Testis (tissue), 2 donors: ENCODE measurements around the gene ITGAD.

Source experiments
- POLR2A ChIP-seq: fragments of 450-650 bp; IDR thresholded peaks from one replicate; pipeline ENCODE4 v1.6.1; 2017; ENCODE audit warnings: antibody characterized with exemption, mild to moderate bottlenecking, moderate library complexity
- TF ChIP-seq, protein P1 (sequence below), 3 experiments: fragments of 450-650 bp in 2 of 3; fragments of 200-600 bp in 1 of 3; sonication (generic) in 1 of 3; IDR thresholded peaks; one replicate each; pipeline ENCODE4 v1.5.1; 2016 to 2019; ENCODE audit warnings: antibody characterized with exemption in 3 of 3, mild to moderate bottlenecking in 2 of 3, moderate library complexity in 1 of 3

GRCh38 chr16:31373235-31373634 lies 19.9 kb upstream of the ITGAD start:
- TF ChIP-seq, protein P1, sequence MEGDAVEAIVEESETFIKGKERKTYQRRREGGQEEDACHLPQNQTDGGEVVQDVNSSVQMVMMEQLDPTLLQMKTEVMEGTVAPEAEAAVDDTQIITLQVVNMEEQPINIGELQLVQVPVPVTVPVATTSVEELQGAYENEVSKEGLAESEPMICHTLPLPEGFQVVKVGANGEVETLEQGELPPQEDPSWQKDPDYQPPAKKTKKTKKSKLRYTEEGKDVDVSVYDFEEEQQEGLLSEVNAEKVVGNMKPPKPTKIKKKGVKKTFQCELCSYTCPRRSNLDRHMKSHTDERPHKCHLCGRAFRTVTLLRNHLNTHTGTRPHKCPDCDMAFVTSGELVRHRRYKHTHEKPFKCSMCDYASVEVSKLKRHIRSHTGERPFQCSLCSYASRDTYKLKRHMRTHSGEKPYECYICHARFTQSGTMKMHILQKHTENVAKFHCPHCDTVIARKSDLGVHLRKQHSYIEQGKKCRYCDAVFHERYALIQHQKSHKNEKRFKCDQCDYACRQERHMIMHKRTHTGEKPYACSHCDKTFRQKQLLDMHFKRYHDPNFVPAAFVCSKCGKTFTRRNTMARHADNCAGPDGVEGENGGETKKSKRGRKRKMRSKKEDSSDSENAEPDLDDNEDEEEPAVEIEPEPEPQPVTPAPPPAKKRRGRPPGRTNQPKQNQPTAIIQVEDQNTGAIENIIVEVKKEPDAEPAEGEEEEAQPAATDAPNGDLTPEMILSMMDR (IDR thresholded peaks at IDR 0.05) = no peak
- TF ChIP-seq POLR2A = no peak
